ENCODE results near the gene ASAP3.

The ASAP3 gene

GRCh38 chr1:23448846-23449245 is 35.1 kb downstream of the ASAP3 start:
- no peak for DNase-seq (ENCODE audit: low spot score)

GRCh38 chr1:23446661-23447310 is 37.2 kb downstream of the ASAP3 start:
- no peak for DNase-seq (ENCODE audit: low spot score)

GRCh38 chr1:23444596-23445390 is 39.2 kb downstream of the ASAP3 start:
- no peak for DNase-seq (ENCODE audit: low spot score)

- DNase-seq (ENCODE audit: low spot score) = peak; percentile 70
These were observed 39.9 kb downstream of the ASAP3 start for GRCh38 chr1:23444104-23444533.

GRCh38 chr1:23442751-23443150 is 41.2 kb downstream of the ASAP3 start:
- no peak for DNase-seq (ENCODE audit: low spot score)

- DNase-seq (ENCODE audit: low spot score) = no peak
These were observed 42.4 kb downstream of the ASAP3 start for GRCh38 chr1:23441446-23442148.

GRCh38 chr1:23438545-23438944 is 45.4 kb downstream of the ASAP3 start:
- no peak for DNase-seq (ENCODE audit: low spot score)

GRCh38 chr1:23437355-23437664 is 46.7 kb downstream of the ASAP3 start:
- no peak for DNase-seq (ENCODE audit: low spot score)

- no peak for DNase-seq (ENCODE audit: low spot score)
These were observed 47.2 kb downstream of the ASAP3 start for GRCh38 chr1:23436520-23437354.

GRCh38 chr1:23434260-23434775 is 49.7 kb downstream of the ASAP3 start:
- DNase-seq (ENCODE audit: low spot score) = no peak

- DNase-seq (ENCODE audit: low spot score) = no peak
These were observed 50.9 kb downstream of the ASAP3 start for GRCh38 chr1:23433122-23433521.

GRCh38 chr1:23431431-23431830 is 52.5 kb downstream of the ASAP3 start:
- no peak for DNase-seq (ENCODE audit: low spot score)

- DNase-seq (ENCODE audit: low spot score) = no peak
These were observed 53.2 kb downstream of the ASAP3 start for GRCh38 chr1:23430803-23431202.

- no peak for DNase-seq (ENCODE audit: low spot score)
These were observed 55.7 kb downstream of the ASAP3 start for GRCh38 chr1:23428136-23428905.

- no peak for DNase-seq (ENCODE audit: low spot score)
These were observed 56.4 kb downstream of the ASAP3 start for GRCh38 chr1:23427550-23427949.

GRCh38 chr1:23426828-23427227 is 57.2 kb downstream of the ASAP3 start:
- DNase-seq (ENCODE audit: low spot score) = no peak

- no peak for DNase-seq (ENCODE audit: low spot score)
These were observed 58.8 kb downstream of the ASAP3 start for GRCh38 chr1:23425193-23425494.

- no peak for DNase-seq (ENCODE audit: low spot score)
These were observed 59.4 kb downstream of the ASAP3 start, which contains the start of gene TCEA3 for GRCh38 chr1:23424293-23425192. TSS of gene TCEA3 (minus strand) at chr1:23424748. CDS start at chr1:23424633, 115 bp downstream.

GRCh38 chr1:23423415-23424292 is 60.3 kb downstream of the ASAP3 start:
- no peak for DNase-seq (ENCODE audit: low spot score)
